Keratinocyte (primary cell): ENCODE results near the gene LENG8. TPM values are rescaled to one million over a fixed set of nuclear protein-coding genes. Genes with fewer than 3 reads are reported as not detected.
A peak's percentile ranks its signal among the peaks of the same experiment; 100 is the strongest.

ENCODE experiments used
- DNase-seq: peaks from one replicate; pipeline ENCODE4 v3.0.0-alpha.2; 2011; ENCODE audit warnings: low read depth, missing footprints, low spot score
- FAIRE-seq: peaks from 2 replicates; lab custom pipeline; 2011; peaks lifted over from hg19 to GRCh38; lab: Jason Lieb, UNC
- H2AFZ ChIP-seq: 2 replicates; pipeline ENCODE4 v1.6.0; 2012; ENCODE audit warnings: low read length, control low read depth, inconsistent platforms; ENCODE audit not compliant: control insufficient read depth
- H3K27ac ChIP-seq: 2 replicates; pipeline ENCODE4 v1.5.1; 2011; ENCODE audit warnings: low read length; ENCODE audit not compliant: control insufficient read depth, insufficient read depth
- H3K27me3 ChIP-seq: 3 replicates; pipeline ENCODE4 v1.6.0; 2011; ENCODE audit warnings: low read length; ENCODE audit not compliant: control insufficient read depth, insufficient read depth; ENCODE audit errors: extremely low read depth
- H3K36me3 ChIP-seq, 2 experiments: 2 replicates in 1 of 2; 3 replicates in 1 of 2; pipeline ENCODE4 v1.5.1; 2011; ENCODE audit warnings: low read length in 2 of 2, mild to moderate bottlenecking in 1 of 2; ENCODE audit not compliant: control insufficient read depth in 2 of 2, insufficient read depth in 2 of 2; ENCODE audit errors: extremely low read depth in 1 of 2
- H3K4me1 ChIP-seq: 3 replicates; pipeline ENCODE4 v1.5.1; 2011; ENCODE audit warnings: low read length; ENCODE audit not compliant: control insufficient read depth, insufficient read depth; ENCODE audit errors: extremely low read depth
- H3K4me2 ChIP-seq: 3 replicates; pipeline ENCODE4 v1.6.0; 2011; ENCODE audit warnings: low read depth, low read length; ENCODE audit not compliant: control insufficient read depth, insufficient read depth; ENCODE audit errors: extremely low read depth
- H3K4me3 ChIP-seq, 3 experiments: fragments of 200-600 bp in 1 of 3; sonication (generic) in 1 of 3; 2 replicates in 2 of 3; 3 replicates in 1 of 3; pipeline ENCODE4 v1.5.1; 2011 to 2016; ENCODE audit warnings: low read length in 3 of 3, mild to moderate bottlenecking in 3 of 3, control low read depth in 2 of 3, inconsistent platforms in 1 of 3, low read depth in 1 of 3, mixed read lengths in 1 of 3, mixed run types in 1 of 3, moderate library complexity in 1 of 3; ENCODE audit not compliant: control insufficient read depth in 2 of 3, insufficient read depth in 2 of 3; ENCODE audit errors: extremely low read depth in 1 of 3
- H3K79me2 ChIP-seq: 2 replicates; pipeline ENCODE4 v1.6.0; 2012; ENCODE audit warnings: low read length; ENCODE audit not compliant: control insufficient read depth, insufficient read depth
- H3K9ac ChIP-seq: 3 replicates; pipeline ENCODE4 v1.6.0; 2011; ENCODE audit warnings: low read length; ENCODE audit not compliant: control insufficient read depth, insufficient read depth; ENCODE audit errors: extremely low read depth
- H3K9me1 ChIP-seq: 3 replicates; pipeline ENCODE4 v1.6.0; 2011; ENCODE audit warnings: low read length; ENCODE audit not compliant: control insufficient read depth, insufficient read depth; ENCODE audit errors: extremely low read depth
- H3K9me3 ChIP-seq: 2 replicates; pipeline ENCODE4 v1.5.1; 2012; ENCODE audit warnings: low read depth, low read length; ENCODE audit not compliant: control insufficient read depth
- H4K20me1 ChIP-seq: 3 replicates; pipeline ENCODE4 v1.6.0; 2011; ENCODE audit warnings: low read length; ENCODE audit not compliant: control insufficient read depth, insufficient read depth; ENCODE audit errors: extremely low read depth
- CTCF ChIP-seq, 3 experiments: IDR thresholded peaks in 1 of 3; conservative IDR thresholded peaks in 1 of 3; optimal IDR thresholded peaks in 1 of 3; 2 replicates in 2 of 3; 3 replicates in 1 of 3; pipeline versions ENCODE3 to v1.5.1; 2011; ENCODE audit warnings: low read length in 3 of 3, mild to moderate bottlenecking in 3 of 3, moderate library complexity in 2 of 3, control low read depth in 1 of 3, inconsistent platforms in 1 of 3; ENCODE audit not compliant: insufficient read depth in 2 of 3; ENCODE audit errors: extremely low read depth in 1 of 3
- EZH2 ChIP-seq: IDR thresholded peaks from one replicate; pipeline ENCODE4 v1.6.1; 2012; ENCODE audit warnings: inconsistent platforms, mild to moderate bottlenecking, low read length, moderate library complexity
- dilution Hi-C: fragments of 300-500 bp; cut with MboI; formaldehyde crosslinking; loops from one replicate; pipeline ENCODE4 v1.7.0; 2020; ENCODE audit warnings: low sequenced_read_pairs; ENCODE audit not compliant: extremely low pct_ligation_motif_present
- polyA plus RNA-seq, 5 experiments: library from polyadenylated mRNA; depleted of rRNA in 3 of 5; stranded (reverse) in 3 of 5; stranded (forward) in 1 of 5; unstranded in 1 of 5; fragments of >200 nt; gene quantifications; 1 replicate in 1 of 5; 2 replicates in 3 of 5; 3 replicates in 1 of 5; pipeline versions ENCODE4 v1.2.1 to v1.2.3, GENCODE V29; 2011 to 2012; ENCODE audit warnings: missing spikeins in 2 of 5, low read depth in 1 of 5, low replicate concordance in 1 of 5

Gene LENG8
- polyA plus RNA-seq, 1 donor (not counting 4 experiments of a cell fraction or from before 2014, with no cell fraction given), result 29.4 TPM

GRCh38 chr19:54429545-54430227 is 19.3 kb upstream of the LENG8 start:
- no peak overlapping the region for H3K4me2 ChIP-seq
- TF ChIP-seq CTCF (optimal IDR thresholded peaks at IDR 0.05 in 1 of 3, IDR thresholded peaks at IDR 0.05 in 1 of 3, conservative IDR thresholded peaks at IDR 0.05 in 1 of 3; ENCODE audit: extremely low read depth in 1 of 3, insufficient read depth in 2 of 3, low read length in 3 of 3), result no peak
- TF ChIP-seq EZH2, result no peak
- H3K36me3 ChIP-seq, result no peaks in the 10 kb centered on the region
- no peak for DNase-seq
- H3K27ac ChIP-seq, result no peak overlapping the region
- dilution Hi-C loops, result no loop called here
- no peaks in the 10 kb centered on the region for H3K79me2 ChIP-seq
- H3K4me1 ChIP-seq, result peaks cover 19% of the 10 kb centered on the region
- no peak overlapping the region for H2AFZ ChIP-seq
- no peaks in the 10 kb centered on the region for H4K20me1 ChIP-seq
- H3K27me3 ChIP-seq, result peaks cover 20% of the 10 kb centered on the region
- no peak overlapping the region for H3K4me3 ChIP-seq
- no peaks in the 10 kb centered on the region for H3K9me3 ChIP-seq
- no peak overlapping the region for H3K9ac ChIP-seq
- FAIRE-seq, result no peak
- no peaks in the 10 kb centered on the region for H3K9me1 ChIP-seq

GRCh38 chr19:54430306-54431254 is 18.4 kb upstream of the LENG8 start:
- peak overlapping the region; percentile 48 for H3K4me2 ChIP-seq
- H3K9me1 ChIP-seq, result no peaks in the 10 kb centered on the region
- H3K79me2 ChIP-seq, result no peaks in the 10 kb centered on the region
- FAIRE-seq (no peak), DNase-seq (no peak)
- peaks cover 20% of the 10 kb centered on the region for H3K27me3 ChIP-seq
- TF ChIP-seq EZH2 (no peak), CTCF (optimal IDR thresholded peaks at IDR 0.05 in 1 of 3, IDR thresholded peaks at IDR 0.05 in 1 of 3, conservative IDR thresholded peaks at IDR 0.05 in 1 of 3; ENCODE audit: extremely low read depth in 1 of 3, insufficient read depth in 2 of 3, low read length in 3 of 3) (peak in 1 of 3 experiments; percentile 40)
- H2AFZ ChIP-seq, result peak overlapping the region; percentile 37
- H3K4me3 ChIP-seq, result peak overlapping the region in 2 of 3 experiments; percentile 4 to 25
- no peaks in the 10 kb centered on the region for H3K9me3 ChIP-seq
- peaks cover 19% of the 10 kb centered on the region for H3K4me1 ChIP-seq
- no peaks in the 10 kb centered on the region for H3K36me3 ChIP-seq
- dilution Hi-C loops, result no loop called here
- H4K20me1 ChIP-seq, result no peaks in the 10 kb centered on the region
- no peak overlapping the region for H3K9ac ChIP-seq
- H3K27ac ChIP-seq, result no peak overlapping the region
